ENCODE results near the gene LPIN2. TPM values are rescaled to one million over a fixed set of nuclear protein-coding genes. Genes with fewer than 3 reads are reported as not detected.

The LPIN2 gene
- total RNA-seq, 1 donor, result 48.1 TPM

GRCh38 chr18:2967820-2968219, 45.1 kb downstream of the LPIN2 start:
- no peaks in the 10 kb centered on the region for H3K9me3 ChIP-seq (ENCODE audit: low read depth, low read length)
- peaks cover 98% of the 10 kb centered on the region for H3K79me2 ChIP-seq (ENCODE audit: insufficient read depth, low read length)
- TF ChIP-seq CTCF (IDR thresholded peaks at IDR 0.05; ENCODE audit: extremely low read depth, low read depth, low read length), result no peak
- H3K4me3 ChIP-seq (ENCODE audit: insufficient read depth, low read length), result no peak overlapping the region
- no peak overlapping the region for H3K27ac ChIP-seq (ENCODE audit: low read depth, low read length)
- H2AFZ ChIP-seq (ENCODE audit: low read length), result no peak overlapping the region
- H3K36me3 ChIP-seq (ENCODE audit: insufficient read depth, low read length), result no peaks in the 10 kb centered on the region
- peaks cover 24% of the 10 kb centered on the region for H4K20me1 ChIP-seq (ENCODE audit: insufficient read depth, low read length)
- H3K27me3 ChIP-seq (ENCODE audit: insufficient read depth, low read length), result no peaks in the 10 kb centered on the region
- no peak overlapping the region for H3K4me2 ChIP-seq (ENCODE audit: insufficient read depth, low read length)
- DNase-seq (ENCODE audit: insufficient read length, low spot score, missing footprints), result no peak
- peaks cover 10% of the 10 kb centered on the region for H3K4me1 ChIP-seq (ENCODE audit: insufficient read depth, low read length)

GRCh38 chr18:2967357-2967756, 45.6 kb downstream of the LPIN2 start:
- peaks cover 6% of the 10 kb centered on the region for H3K4me1 ChIP-seq (ENCODE audit: insufficient read depth, low read length)
- no peak overlapping the region for H3K4me2 ChIP-seq (ENCODE audit: insufficient read depth, low read length)
- no peak overlapping the region for H3K27ac ChIP-seq (ENCODE audit: low read depth, low read length)
- peaks cover 97% of the 10 kb centered on the region for H3K79me2 ChIP-seq (ENCODE audit: insufficient read depth, low read length)
- H3K4me3 ChIP-seq (ENCODE audit: insufficient read depth, low read length), result no peak overlapping the region
- peaks cover 24% of the 10 kb centered on the region for H4K20me1 ChIP-seq (ENCODE audit: insufficient read depth, low read length)
- no peak overlapping the region for H2AFZ ChIP-seq (ENCODE audit: low read length)
- H3K36me3 ChIP-seq (ENCODE audit: insufficient read depth, low read length), result no peaks in the 10 kb centered on the region
- no peak for TF ChIP-seq CTCF (IDR thresholded peaks at IDR 0.05; ENCODE audit: extremely low read depth, low read depth, low read length)
- H3K9me3 ChIP-seq (ENCODE audit: low read depth, low read length), result no peaks in the 10 kb centered on the region
- no peaks in the 10 kb centered on the region for H3K27me3 ChIP-seq (ENCODE audit: insufficient read depth, low read length)
- no peak for DNase-seq (ENCODE audit: insufficient read length, low spot score, missing footprints)

- peaks cover 7% of the 10 kb centered on the region for H3K4me1 ChIP-seq (ENCODE audit: insufficient read depth, low read length)
- H3K79me2 ChIP-seq (ENCODE audit: insufficient read depth, low read length), result peaks cover 97% of the 10 kb centered on the region
- H4K20me1 ChIP-seq (ENCODE audit: insufficient read depth, low read length), result peaks cover 24% of the 10 kb centered on the region
Measured at GRCh38 chr18:2966560-2966959, 46.4 kb downstream of the LPIN2 start.

GRCh38 chr18:2965797-2966196, 47.1 kb downstream of the LPIN2 start:
- H2AFZ ChIP-seq (ENCODE audit: low read length), result no peak overlapping the region
- no peaks in the 10 kb centered on the region for H3K9me3 ChIP-seq (ENCODE audit: low read depth, low read length)
- no peak overlapping the region for H3K4me3 ChIP-seq (ENCODE audit: insufficient read depth, low read length)
- H4K20me1 ChIP-seq (ENCODE audit: insufficient read depth, low read length), result peaks cover 24% of the 10 kb centered on the region
- TF ChIP-seq CTCF (IDR thresholded peaks at IDR 0.05; ENCODE audit: extremely low read depth, low read depth, low read length), result no peak
- peaks cover 13% of the 10 kb centered on the region for H3K4me1 ChIP-seq (ENCODE audit: insufficient read depth, low read length)
- no peak overlapping the region for H3K4me2 ChIP-seq (ENCODE audit: insufficient read depth, low read length)
- DNase-seq (ENCODE audit: insufficient read length, low spot score, missing footprints), result no peak
- no peaks in the 10 kb centered on the region for H3K27me3 ChIP-seq (ENCODE audit: insufficient read depth, low read length)
- H3K36me3 ChIP-seq (ENCODE audit: insufficient read depth, low read length), result no peaks in the 10 kb centered on the region
- H3K27ac ChIP-seq (ENCODE audit: low read depth, low read length), result no peak overlapping the region
- peaks cover 97% of the 10 kb centered on the region for H3K79me2 ChIP-seq (ENCODE audit: insufficient read depth, low read length)

More at GRCh38 chr18:2966560-2966959, 46.4 kb downstream of the LPIN2 start:
- no peak overlapping the region for H2AFZ ChIP-seq (ENCODE audit: low read length)
- no peak overlapping the region for H3K4me2 ChIP-seq (ENCODE audit: insufficient read depth, low read length)
- DNase-seq (ENCODE audit: insufficient read length, low spot score, missing footprints), result no peak
- no peak overlapping the region for H3K4me3 ChIP-seq (ENCODE audit: insufficient read depth, low read length)
- H3K36me3 ChIP-seq (ENCODE audit: insufficient read depth, low read length), result no peaks in the 10 kb centered on the region
- H3K9me3 ChIP-seq (ENCODE audit: low read depth, low read length), result no peaks in the 10 kb centered on the region
- no peak for TF ChIP-seq CTCF (IDR thresholded peaks at IDR 0.05; ENCODE audit: extremely low read depth, low read depth, low read length)
- no peak overlapping the region for H3K27ac ChIP-seq (ENCODE audit: low read depth, low read length)
- H3K27me3 ChIP-seq (ENCODE audit: insufficient read depth, low read length), result no peaks in the 10 kb centered on the region

All from osteoblast (primary cell).